NCI-H2227 (cell line): ENCODE measurements around the gene TUBA1C.
"Not testable (repeated sequence)": the region's sequence is repeated elsewhere in the genome, so short reads cannot be mapped to it uniquely, and the experiment has no call there.

ENCODE experiments used
- DNase-seq: peaks from one replicate; lab custom pipeline; 2025; ENCODE audit not compliant: unreplicated experiment; lab: John Stamatoyannopoulos, UW

TUBA1C gene

GRCh38 chr12:49282740-49283375 lies 18.0 kb downstream of the TUBA1C start:
- not testable (repeated sequence) for DNase-seq

- DNase-seq = no peak
Observed at GRCh38 chr12:49283541-49284429, 18.9 kb downstream of the TUBA1C start.

- no peak for DNase-seq
Observed at GRCh38 chr12:49284672-49285071, 19.8 kb downstream of the TUBA1C start.

- no peak for DNase-seq
Observed at GRCh38 chr12:49287876-49288275, 23.0 kb downstream of the TUBA1C start.

GRCh38 chr12:49288412-49288853 lies 23.6 kb downstream of the TUBA1C start:
- peak; percentile 63 for DNase-seq

- no peak for DNase-seq
Observed at GRCh38 chr12:49288922-49289555, 24.2 kb downstream of the TUBA1C start.

GRCh38 chr12:49292729-49293055 lies 27.8 kb downstream of the TUBA1C start:
- DNase-seq = peak; percentile 62

GRCh38 chr12:49293056-49293956 lies 28.4 kb downstream of the TUBA1C start:
- DNase-seq = peak; percentile 78

- DNase-seq = peak; percentile 52
Observed at GRCh38 chr12:49294086-49294803, 29.4 kb downstream of the TUBA1C start.

- DNase-seq = peak; percentile 34
Observed at GRCh38 chr12:49294804-49295081, 29.9 kb downstream of the TUBA1C start.

GRCh38 chr12:49295082-49295936 lies 30.4 kb downstream of the TUBA1C start, which contains the start of gene PRPH:
PRPH (plus strand) TSS chr12:49295147; CDS start chr12:49295201, 54 bp downstream.
- no peak for DNase-seq

- DNase-seq = no peak
Observed at GRCh38 chr12:49296034-49296835, 31.4 kb downstream of the TUBA1C start.

- no peak for DNase-seq
Observed at GRCh38 chr12:49296836-49297694, 32.2 kb downstream of the TUBA1C start.

GRCh38 chr12:49297695-49298060 lies 32.8 kb downstream of the TUBA1C start:
- no peak for DNase-seq

GRCh38 chr12:49298160-49298559 lies 33.3 kb downstream of the TUBA1C start:
- DNase-seq = no peak

- no peak for DNase-seq
Observed at GRCh38 chr12:49301760-49302159, 36.9 kb downstream of the TUBA1C start.

GRCh38 chr12:49304161-49304560 lies 39.3 kb downstream of the TUBA1C start:
- no peak for DNase-seq
